CD1c-positive myeloid dendritic cell (primary cell): Measurements from ENCODE around the gene LANCL2.
"Not testable (repeated sequence)": the region's sequence is repeated elsewhere in the genome, so short reads cannot be mapped to it uniquely, and the experiment has no call there.

Source experiments
- DNase-seq: peaks from one replicate; pipeline ENCODE4 v3.0.0-alpha.2; 2016; ENCODE audit errors: extremely low spot score

LANCL2 gene, protein sequence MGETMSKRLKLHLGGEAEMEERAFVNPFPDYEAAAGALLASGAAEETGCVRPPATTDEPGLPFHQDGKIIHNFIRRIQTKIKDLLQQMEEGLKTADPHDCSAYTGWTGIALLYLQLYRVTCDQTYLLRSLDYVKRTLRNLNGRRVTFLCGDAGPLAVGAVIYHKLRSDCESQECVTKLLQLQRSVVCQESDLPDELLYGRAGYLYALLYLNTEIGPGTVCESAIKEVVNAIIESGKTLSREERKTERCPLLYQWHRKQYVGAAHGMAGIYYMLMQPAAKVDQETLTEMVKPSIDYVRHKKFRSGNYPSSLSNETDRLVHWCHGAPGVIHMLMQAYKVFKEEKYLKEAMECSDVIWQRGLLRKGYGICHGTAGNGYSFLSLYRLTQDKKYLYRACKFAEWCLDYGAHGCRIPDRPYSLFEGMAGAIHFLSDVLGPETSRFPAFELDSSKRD

DNA sequence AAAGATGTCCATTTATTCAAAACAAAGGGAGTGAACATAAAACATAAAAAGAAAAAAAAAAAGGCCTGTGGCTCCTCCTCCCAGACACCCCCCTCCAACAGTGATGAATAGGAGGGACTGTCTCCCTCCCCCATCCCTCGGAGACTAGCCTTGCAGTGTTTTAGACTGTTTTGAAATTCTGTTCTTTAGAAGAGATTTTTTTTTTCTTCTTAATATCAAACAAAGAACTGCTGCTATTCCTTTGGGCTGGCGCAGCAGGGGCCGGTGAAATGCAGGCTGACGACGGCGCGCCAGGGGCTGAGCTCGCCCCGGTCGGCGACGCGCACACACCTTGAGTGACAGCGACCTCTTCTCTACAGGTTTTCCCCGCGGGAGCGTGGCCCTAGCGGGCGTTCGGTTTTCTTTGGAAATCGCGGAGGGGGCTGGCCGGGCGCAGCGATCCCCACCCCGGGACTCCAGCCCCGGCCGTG, at the start of gene LANCL2:
Gene LANCL2, plus strand, starts transcription at position 133 of the 470 bp plus-strand sequence. CDS start 689 bp downstream, outside the sequence.
- DNase-seq = no peak

DNA sequence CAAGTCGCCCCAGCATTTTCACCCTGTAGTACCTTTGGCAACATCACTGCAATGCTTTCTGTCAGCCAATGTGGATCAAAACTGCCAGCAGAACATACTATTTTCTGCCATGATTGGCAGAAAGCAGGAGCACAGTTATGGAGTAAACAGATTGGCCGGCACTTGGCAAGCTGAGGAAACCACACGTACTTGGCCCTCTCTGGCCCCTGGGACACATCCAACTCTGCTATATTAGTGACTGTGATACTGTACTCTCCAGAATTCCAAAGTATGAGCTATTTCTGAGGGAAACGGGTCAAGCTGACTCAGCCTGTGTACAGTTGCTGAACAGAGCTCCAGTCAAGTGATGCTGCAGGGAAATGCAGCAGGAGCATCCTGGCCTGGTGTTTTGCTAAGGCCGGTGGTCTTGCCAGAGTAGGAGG, 39.8 kb upstream of the LANCL2 start:
- no peak for DNase-seq

DNA sequence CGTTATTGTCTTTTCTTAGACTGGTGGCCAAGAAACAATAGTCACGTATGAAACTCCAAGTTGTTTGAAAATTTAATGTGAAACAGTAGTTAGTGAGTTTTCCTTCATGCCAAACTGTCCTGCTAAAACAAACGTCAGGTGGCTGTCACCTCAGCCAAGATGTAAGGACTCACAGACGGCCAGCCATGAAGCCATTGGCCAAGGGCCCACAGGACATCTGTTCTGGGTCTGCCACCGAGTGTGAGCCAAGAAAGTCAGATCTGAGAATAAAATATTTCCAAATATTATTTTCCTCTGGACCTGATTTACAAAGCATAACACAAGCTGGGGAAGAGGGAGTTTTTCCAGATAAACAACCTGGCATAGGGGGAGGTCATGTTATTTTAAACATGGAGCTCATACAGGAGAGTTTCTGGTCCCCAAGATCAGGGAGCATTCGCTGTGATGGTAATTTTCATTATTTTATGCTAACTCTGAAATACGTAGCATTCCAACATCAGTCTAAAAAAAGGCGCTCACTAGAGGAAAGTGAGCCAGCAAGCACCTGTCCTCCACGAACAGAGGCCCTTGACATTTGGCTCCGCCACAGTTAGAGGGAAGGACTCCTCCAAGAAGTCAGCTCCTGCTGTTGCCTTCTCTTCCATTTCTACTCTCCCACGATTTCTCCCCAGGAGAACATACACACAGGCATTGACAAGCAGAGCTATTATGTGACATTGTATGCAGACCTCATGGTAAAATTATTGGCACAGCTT, 38.9 kb upstream of the LANCL2 start:
- no peak for DNase-seq

DNA sequence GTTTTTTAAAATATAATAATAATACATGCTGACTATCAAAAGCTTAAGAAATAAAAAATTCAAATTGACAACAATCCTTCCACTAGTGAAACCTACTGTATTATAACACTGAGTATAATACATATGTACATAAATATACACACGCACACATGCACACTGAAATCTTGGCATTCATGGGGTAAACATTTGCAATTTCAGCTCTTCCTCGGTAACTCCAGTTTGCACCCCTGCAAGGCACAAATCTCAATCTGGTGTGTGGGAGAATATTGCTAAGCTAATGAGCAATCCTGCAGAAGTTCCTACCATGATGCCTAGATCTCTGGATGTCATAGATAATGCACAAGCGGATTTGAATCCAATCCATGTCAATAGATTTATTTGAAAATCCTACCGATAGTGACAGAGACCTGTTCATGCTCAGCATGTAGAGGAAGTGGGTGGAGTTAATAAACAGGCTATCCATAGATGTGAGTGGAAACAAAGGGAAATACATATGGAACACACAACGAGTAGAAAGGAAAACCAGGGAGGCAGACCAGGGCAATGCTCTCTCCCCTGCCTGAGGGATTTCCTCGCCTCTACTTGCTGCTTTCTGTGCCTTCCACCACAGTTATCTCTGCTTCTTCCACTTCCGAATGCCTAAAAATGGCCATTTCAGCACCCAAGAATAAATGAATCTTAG, 38.1 kb upstream of the LANCL2 start:
- DNase-seq = no peak

DNA sequence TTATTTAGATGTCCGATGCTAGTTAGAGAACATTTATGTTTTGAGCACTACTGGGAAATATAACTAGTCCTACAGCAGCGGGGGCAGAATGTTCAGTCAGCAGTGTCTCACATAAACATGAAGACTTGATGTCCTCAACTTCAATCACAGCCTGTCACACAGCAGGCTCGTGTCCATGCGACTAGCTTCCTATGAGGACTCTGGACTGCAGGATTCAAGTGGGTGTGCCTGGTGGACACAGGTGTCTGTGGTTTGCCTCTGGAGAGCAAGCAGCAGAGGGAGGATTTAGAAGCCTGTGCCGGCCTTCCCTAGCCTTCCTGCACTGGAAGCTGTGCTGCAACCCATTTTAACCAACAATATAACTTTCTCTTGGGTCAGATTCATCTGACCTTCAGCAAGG, 30.0 kb upstream of the LANCL2 start:
- no peak for DNase-seq

DNA sequence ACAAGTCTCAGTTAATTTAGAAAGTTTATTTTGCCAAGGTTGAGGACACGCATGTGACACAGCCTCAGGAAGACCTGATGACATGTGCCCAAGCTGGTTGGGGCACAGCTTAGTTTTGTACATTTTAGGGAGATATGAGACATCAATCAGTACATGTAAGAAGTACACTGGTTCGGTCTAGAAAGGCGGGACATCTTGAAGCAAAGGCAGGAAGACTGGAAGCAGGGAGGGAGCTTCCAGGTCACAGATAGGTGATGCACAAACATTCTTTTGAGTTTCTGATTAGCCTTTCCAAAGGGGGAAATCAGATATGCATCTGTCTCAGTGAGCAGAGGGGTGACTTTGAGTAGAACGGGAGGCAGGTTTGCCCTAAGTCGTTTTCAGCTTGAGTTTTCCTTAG, 29.4 kb upstream of the LANCL2 start:
- no peak for DNase-seq

DNA sequence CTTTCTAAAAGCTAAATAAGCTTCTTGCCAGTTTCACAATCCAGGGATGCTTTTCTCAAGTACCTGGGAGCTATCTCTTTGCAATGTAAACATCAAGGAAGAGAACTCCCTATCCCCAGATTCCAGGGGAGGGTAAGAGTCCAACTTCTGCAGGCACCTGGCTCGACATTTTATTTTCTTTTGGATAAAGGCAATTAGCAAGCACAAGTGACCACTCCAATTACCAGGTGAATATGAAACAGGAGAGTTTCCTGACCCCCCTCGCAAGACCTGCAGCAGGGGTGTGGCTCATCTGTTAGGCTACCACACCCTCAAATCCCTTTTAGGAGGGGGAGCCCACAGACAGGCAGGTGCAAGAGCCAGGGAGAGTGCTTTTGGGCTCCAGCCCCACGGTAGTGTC, 28.6 kb upstream of the LANCL2 start:
- no peak for DNase-seq

DNA sequence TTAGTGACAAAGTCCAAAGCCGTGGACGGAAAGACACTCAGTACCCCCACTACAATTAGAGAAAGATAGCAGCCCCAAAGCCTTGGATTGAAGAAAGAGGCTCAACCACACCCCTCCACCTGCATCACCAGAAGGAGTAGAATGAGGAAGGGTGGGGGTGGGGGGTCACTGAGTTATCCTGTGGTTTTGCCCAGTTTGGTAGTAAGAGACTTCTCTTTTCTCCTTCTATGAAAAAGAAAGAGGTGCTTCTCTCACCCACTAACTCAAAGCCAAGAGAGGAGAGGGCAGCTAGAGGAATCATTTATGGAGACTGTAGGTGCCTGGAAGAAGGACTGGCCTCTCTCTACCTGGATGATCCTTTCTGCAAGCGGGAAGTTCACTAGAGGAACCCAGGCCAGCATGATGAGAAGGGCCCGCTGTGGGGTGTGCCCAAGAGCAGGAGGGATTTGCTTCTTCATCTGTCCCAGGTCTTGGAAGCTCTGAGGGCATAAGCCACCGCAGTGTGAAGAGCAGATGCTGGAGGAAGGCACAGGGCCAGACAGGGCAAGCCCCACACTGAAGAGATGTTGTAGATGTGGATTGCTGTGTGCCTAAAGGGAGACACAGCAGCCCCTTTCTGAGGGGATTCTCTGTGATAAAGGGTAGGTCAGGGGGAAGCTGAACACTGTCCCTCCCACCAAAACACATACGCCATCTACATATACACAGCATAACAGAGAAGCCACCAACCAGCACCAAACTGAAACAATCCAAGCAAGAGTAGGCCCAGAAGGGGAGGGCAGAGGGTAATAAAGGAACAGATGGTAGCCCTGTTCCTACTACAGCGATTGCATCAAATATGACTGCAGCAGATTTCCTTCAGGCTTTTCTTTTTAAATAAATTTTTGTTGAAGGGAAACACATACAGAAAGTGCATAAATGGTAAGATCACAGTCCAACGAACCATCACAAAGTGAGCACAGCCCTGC, 25.8 kb upstream of the LANCL2 start:
- DNase-seq = no peak

DNA sequence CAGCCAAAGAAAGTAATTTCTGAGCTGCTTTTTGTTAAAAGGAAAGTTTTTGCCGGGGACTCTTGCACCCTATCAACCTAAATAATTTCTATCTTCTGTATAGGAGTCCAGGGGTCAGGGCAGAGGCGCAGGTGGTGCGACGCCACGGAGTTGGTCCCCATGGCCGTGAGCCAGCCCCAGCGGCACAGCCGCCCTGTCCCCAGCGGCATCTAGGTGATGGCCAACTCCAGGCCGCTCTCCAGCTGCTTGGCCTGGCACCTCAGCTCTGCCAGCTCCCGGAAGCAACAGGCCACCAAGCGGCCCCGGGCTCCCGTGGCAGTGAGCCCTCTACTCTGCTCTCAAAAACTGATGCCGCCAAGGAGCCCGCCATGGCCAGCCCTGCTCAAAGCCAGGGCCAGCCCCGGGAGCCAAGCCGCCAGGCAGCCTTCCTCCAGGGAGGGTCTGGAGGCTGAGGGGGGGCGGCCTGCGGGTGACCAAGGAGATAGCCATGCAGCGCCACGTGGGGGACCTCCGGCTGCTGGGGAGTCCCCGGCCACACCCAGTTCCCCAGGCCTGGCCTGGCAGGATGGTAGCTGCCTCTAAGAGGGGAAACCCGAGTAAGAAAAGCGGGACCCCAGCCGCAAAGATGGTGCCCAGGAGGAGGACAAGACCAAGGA, 22.8 kb upstream of the LANCL2 start:
- DNase-seq = no peak

DNA sequence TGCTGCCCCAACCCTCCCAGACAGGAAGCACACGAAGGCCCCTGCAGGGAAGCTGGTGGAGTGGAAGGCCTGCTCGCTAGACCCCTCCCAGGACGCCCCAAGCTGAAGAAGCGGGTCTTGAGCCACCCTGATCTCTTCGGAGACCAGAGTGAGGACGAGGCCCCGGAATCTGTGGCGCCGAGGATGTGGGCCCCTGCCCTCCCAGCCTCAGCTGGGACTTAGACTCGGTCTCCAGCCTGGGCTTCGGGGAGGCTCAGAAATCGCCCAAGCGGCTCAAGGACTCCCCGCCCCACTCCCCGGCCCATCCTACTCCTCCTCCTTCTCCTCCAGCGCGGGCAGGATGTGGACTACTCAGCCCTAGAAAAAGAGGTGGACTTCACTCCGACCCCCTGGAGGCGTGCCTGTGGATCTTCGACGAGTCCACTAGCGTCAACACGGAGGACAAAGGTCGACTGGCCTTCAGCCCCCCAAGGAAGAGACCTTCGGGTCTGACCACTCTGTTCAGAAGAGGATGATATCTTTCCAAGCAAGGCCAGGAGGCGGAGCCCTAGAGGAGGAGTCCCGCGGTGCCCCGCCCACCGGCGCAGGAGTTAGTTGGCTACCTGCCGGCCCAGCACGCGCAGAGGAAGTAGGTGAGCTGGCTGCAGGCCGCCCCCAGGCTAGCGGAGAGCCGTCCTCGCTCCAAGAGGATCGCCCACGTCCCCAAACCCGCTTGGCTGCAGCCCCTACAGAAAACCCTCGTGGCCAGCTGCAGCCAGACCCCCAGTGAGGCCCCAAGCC, 21.9 kb upstream of the LANCL2 start:
- no peak for DNase-seq

DNA sequence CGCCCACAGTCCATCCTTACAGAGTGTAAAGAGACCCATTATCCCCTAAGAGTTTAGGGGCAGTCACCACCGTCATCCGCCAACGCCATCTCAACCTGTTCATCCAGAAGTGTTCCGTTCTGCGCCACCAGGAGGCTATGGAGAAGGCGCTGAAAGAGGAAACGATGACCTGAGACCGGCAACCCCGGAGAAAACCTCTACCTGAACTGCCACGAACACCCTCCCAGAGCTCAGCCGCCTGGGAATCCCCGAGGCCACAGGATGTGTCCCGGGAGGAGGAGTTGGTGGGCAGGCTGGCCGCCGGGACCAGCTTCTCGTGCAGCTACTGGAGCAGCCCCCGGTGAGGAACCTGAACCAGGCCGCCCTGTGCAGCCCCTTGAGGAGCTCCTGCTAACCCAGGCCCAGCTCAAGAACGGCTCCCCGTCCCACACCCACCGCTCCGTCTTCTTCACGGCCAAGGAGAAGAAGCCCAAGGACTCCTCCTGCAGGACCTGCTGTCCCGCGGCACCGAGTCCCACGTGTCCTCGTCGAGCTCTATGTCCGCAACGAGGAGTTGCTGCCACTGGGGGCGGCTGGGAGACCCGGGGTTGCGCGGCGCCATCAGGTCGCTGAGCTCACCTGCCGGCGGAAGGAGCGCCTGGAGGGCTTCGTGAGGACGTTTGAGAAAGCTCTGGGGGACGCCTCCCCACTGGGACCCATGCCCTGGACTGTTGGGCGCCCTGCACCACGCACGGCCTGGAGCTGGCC, 21.1 kb upstream of the LANCL2 start:
- no peak for DNase-seq

DNA sequence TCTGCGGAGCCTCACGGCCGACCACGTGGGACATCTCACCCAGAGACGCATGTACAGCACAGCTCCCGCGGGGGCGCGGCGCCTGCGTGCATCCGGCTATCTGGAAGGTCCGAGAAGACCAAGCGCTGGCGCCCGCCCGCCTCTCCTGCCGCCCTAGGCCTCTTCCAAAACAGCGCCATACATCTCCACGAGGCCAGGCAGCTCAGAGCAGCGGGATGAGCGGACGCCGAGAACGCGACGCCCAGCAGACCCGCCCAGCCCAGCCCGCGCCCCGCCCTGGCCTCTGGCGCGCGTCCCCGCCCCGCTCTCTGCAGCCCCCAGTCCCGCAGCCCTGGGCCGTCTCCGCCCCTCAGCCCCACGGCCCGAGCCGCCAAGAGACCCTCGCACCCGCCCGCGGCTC, 20.3 kb upstream of the LANCL2 start:
- DNase-seq = no peak

DNA sequence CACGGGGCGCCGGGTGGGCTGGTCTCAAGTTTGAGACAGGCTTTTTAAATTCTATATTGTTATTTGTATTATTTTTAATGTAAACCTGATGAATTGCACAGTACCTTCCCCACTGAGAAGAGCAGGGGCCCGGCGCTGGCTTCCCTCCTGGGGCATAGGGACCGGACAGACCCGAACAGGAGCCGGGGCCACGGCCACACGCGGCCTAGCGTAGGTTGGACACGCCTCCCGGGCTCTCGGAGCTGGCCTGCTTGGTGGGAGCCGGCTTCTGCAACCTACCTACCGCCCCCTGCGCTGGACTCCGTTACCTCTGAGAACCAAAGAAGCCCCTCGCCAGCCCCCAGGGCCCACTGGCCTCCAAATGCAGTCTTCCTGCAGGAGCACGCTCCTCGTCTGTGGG, 19.8 kb upstream of the LANCL2 start:
- no peak for DNase-seq

DNA sequence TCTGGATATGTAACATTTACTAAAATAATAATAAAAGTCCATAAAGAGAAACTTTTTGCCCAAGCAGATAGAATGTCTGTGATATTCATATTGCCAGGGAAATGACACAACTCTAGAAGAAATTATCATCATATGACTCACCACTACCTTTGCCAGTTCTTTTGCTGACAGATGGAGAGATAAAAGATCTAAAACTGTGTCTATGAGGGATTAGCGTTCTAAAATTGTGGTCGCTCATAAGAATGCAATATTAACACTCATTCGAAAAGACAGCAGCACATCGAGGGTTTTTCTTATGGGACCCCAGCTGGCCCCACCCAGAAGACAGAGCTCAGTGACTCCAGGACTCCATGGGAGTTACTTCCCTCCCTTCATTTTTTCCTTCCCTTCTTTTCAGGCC, 16.6 kb upstream of the LANCL2 start:
- no peak for DNase-seq

DNA sequence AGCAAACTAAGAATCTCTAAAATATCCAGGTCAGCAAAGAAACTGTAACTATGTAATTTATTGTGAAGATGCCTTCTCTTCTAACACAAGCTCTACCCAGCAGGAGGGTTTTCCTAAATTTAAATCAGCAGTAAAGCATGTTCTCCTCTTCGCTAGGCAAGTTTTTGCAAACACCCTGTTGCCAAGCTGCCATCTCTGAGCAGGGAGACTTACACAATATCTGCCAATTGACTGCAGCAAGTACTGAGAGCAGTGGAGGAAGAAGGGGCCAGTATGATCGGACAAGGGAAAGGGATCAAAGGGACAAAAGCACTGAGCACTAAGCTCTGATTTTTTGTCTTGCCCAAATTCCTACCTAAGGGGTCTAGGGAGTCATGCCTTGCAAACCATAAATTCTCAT, 16.0 kb upstream of the LANCL2 start:
- no peak for DNase-seq

DNA sequence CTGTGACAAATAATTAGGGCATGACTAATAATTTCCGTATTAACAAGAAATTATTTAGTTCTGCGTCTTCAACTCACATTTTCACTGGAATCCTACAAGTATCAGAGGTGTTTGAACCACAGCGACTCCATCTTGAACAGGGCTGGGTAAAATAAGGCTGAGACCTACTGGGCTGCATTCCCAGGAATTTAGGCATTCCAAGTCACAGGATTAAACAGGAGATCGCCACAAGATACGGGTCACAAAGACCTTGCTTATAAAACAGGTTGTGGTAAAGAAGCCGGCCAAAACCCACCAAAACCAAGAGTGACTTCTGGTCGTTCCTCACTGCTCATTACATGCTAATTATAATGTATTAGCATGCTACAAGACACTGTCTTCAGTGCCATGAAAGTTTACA, 14.9 kb upstream of the LANCL2 start:
- DNase-seq = no peak

DNA sequence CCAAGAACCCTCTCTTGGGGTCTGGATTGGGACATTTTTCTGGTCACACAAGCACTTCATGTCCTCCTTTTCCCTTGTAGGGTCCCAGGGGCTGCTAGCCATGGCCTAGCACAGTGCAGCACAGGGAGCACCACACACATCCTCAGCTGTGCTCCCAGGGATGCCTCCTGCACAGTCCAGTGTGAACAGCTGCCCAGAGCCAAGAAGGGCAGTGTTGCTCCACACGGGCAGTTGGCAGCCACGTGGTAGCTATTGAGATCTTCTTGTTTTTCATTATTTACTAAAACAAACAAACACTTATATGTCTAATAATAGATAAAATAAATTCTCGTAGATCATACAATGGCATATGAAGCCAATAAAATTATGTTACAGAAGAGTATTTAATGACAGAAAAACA, 13.9 kb upstream of the LANCL2 start:
- no peak for DNase-seq

DNA sequence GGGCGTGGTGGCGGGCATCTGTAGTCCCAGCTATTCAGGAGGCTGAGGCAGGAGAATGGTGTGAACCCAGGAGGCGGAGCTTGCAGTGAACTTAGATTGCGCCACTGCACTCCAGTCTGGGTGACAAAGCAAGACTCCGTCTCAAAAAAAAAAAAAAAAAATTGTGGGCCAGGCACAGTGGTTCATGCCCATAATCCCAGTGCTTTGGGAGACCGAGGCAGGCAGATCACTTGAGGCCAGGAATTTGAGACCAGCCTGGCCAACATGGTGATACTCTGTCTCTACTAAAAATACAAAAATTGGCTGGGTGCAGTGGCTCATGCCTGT, 12.2 kb upstream of the LANCL2 start:
- not testable (repeated sequence) for DNase-seq

DNA sequence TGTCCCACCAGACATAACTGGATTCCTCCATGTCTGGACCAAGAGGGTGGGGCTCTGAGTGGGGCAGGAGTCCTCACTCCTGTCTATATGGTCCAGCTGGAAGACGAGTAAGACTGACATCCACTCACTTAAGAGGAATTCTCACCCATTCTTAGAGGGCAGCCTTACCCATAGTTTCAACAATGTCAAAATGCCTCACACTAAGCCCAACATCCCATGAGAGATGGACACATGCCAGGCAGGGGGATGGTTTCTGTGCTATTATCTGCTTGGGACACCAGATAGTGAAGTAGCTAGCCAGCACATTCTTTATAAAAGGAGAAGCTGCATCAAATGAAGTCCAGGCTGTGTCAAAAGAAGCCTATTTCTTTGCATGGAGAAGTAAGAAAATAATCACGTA, 4.7 kb upstream of the LANCL2 start:
- DNase-seq = no peak
